ENCODE results near the gene CTU2.

DNA sequence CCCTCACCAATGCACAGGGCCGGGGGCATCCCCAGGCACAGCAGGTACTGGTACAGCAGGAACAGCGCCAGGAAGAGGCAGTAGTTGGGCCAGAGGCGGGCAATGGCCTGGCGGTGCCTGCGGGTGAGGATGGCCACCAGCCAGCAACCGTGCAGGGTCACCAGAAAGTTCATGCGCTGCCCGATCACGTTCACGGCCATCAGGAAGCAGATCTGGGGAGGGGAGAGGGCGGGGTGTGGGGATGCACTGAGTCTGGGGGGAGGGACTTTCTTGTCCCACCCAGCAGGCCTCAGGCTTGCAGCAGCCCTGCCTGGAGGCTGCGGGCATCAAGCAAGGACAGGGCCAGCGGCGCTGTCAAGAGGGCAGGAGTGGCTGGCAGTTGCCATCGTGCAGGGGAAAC is 25.4 kb downstream of the CTU2 start:
- TF ChIP-seq, protein P1, sequence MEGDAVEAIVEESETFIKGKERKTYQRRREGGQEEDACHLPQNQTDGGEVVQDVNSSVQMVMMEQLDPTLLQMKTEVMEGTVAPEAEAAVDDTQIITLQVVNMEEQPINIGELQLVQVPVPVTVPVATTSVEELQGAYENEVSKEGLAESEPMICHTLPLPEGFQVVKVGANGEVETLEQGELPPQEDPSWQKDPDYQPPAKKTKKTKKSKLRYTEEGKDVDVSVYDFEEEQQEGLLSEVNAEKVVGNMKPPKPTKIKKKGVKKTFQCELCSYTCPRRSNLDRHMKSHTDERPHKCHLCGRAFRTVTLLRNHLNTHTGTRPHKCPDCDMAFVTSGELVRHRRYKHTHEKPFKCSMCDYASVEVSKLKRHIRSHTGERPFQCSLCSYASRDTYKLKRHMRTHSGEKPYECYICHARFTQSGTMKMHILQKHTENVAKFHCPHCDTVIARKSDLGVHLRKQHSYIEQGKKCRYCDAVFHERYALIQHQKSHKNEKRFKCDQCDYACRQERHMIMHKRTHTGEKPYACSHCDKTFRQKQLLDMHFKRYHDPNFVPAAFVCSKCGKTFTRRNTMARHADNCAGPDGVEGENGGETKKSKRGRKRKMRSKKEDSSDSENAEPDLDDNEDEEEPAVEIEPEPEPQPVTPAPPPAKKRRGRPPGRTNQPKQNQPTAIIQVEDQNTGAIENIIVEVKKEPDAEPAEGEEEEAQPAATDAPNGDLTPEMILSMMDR (IDR thresholded peaks at IDR 0.05; ENCODE audit: low read length): no peak
- TF ChIP-seq EZH2 (IDR thresholded peaks at IDR 0.05; ENCODE audit: borderline replicate concordance, low read length): no peak
